Gastroesophageal sphincter (tissue), 4 donors: ENCODE measurements around the gene PTPN5. TPM values are rescaled to one million over a fixed set of nuclear protein-coding genes. Genes with fewer than 3 reads are reported as not detected.
"Not testable (repeated sequence)": the region's sequence is repeated elsewhere in the genome, so short reads cannot be mapped to it uniquely, and the experiment has no call there.

Source experiments
- ATAC-seq: fragments of 150-250 bp; one replicate; pipeline ENCODE4 v1.9.1; 2016; ENCODE audit warnings: mild to moderate bottlenecking, moderate library complexity
- H3K27ac ChIP-seq, 4 donors: fragments of 200-600 bp; sonication (generic) in 3 of 4; 1 replicate in 3 of 4; 2 replicates in 1 of 4; pipeline ENCODE4 v1.5.1; 2016 to 2019
- H3K27me3 ChIP-seq: fragments of 200-600 bp; sonication (generic); one replicate; pipeline ENCODE4 v1.5.1; 2019
- H3K36me3 ChIP-seq, 2 donors: fragments of 200-600 bp; sonication (generic); one replicate each; pipeline ENCODE4 v1.5.1; 2019; ENCODE audit warnings: control low read depth in 1 of 2
- H3K4me1 ChIP-seq, 3 donors: fragments of 200-600 bp; sonication (generic); 1 replicate in 2 of 3; 2 replicates in 1 of 3; pipeline ENCODE4 v1.5.1; 2016 to 2019; ENCODE audit warnings: control low read depth in 2 of 3
- H3K4me3 ChIP-seq, 2 donors: fragments of 200-600 bp; sonication (generic); one replicate each; pipeline ENCODE4 v1.5.1; 2019; ENCODE audit warnings: mild to moderate bottlenecking in 1 of 2, moderate library complexity in 1 of 2
- H3K9me3 ChIP-seq, 3 donors: fragments of 200-600 bp; sonication (generic); one replicate each; pipeline ENCODE4 v1.5.1; 2017 to 2019; ENCODE audit warnings: control low read depth in 2 of 3
- CTCF ChIP-seq, 4 experiments: fragments of 200-600 bp in 2 of 4; fragments of 450-650 bp in 2 of 4; sonication (generic) in 1 of 4; IDR thresholded peaks; one replicate each; pipeline ENCODE4 v1.5.1; 2017 to 2019; ENCODE audit warnings: antibody characterized with exemption in 4 of 4, mild to moderate bottlenecking in 2 of 4, moderate library complexity in 2 of 4
- EP300 ChIP-seq: sonication (generic); formaldehyde crosslinking; IDR thresholded peaks from one replicate; pipeline ENCODE4 v1.6.1; 2017; ENCODE audit warnings: antibody characterized with exemption, mild to moderate bottlenecking
- POLR2A ChIP-seq, 2 donors: fragments of 450-650 bp; IDR thresholded peaks; one replicate each; pipeline ENCODE4 v1.6.1; 2017; ENCODE audit warnings: antibody characterized with exemption in 2 of 2, mild to moderate bottlenecking in 2 of 2, moderate library complexity in 1 of 2
- POLR2AphosphoS5 ChIP-seq: sonication (generic); formaldehyde crosslinking; IDR thresholded peaks from one replicate; pipeline ENCODE4 v1.6.1; 2017; ENCODE audit warnings: antibody characterized with exemption
- WGBS, 2 donors: methylation state at CpG; one replicate each; pipeline ENCODE4 v1.1.5; 2018; ENCODE audit warnings: low coverage in 1 of 2; 5-methylcytosine and 5-hydroxymethylcytosine counted together
- total RNA-seq, 4 donors: library from RNA; depleted of rRNA; stranded (reverse); fragments of >200 nt; gene quantifications; one replicate each; pipeline ENCODE4 v1.1.0, GENCODE V29; 2016

The PTPN5 gene
- total RNA-seq, 4 donors from 2014 or later: 1.3 to 4.4 (median 3.8) TPM

- no peak for ATAC-seq
- Histone ChIP-seq H3K4me1 (no peaks in the 10 kb centered on the region), H3K27ac (no peak overlapping the region), H3K9me3 (no peaks in the 10 kb centered on the region), H3K27me3 (no peaks in the 10 kb centered on the region), H3K4me3 (no peak overlapping the region), H3K36me3 (no peaks in the 10 kb centered on the region)
- 29 to 88% methylated on average over 1 of the region's 1 CpG for WGBS, 2 donors
- TF ChIP-seq CTCF (IDR thresholded peaks at IDR 0.05) (no peak), POLR2AphosphoS5 (no peak), EP300 (no peak), POLR2A (IDR thresholded peaks at IDR 0.05) (no peak)
These were observed 107.3 kb downstream of the PTPN5 start for GRCh38 chr11:18684267-18684666.

DNA sequence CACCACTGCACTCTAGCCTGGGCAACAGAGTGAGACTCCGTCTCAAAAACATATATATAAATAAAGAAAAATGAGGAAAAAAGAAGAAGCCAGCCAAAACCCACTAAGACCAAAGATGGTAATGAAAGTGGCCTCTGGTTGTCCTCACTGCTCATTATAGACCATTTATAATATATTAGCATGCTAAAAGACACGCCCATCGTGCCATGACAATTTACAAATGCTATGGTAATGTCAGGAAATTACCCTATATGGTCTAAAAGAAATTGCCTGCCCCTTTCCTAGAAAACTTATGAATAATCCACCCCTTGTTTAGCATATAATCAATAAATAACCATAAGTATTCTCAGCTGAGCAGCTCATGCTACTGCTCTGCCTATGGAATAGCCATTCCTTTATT lies 109.1 kb downstream of the PTPN5 start:
- WGBS, 2 donors: 88 to 94% methylated on average over 2 to 3 of the region's 3 CpGs

GRCh38 chr11:18681949-18682348 lies 109.6 kb downstream of the PTPN5 start:
- H3K4me3 ChIP-seq, H3K27me3 ChIP-seq, H3K27ac ChIP-seq, H3K36me3 ChIP-seq, H3K9me3 ChIP-seq, ATAC-seq, H3K4me1 ChIP-seq: not testable (repeated sequence)
- 50 to 100% methylated on average over 1 of the region's 1 CpG for WGBS, 2 donors

More for the DNA sequence above, 109.1 kb downstream of the PTPN5 start:
- no peak for TF ChIP-seq POLR2AphosphoS5
- TF ChIP-seq EP300: no peak
- no peak for TF ChIP-seq POLR2A (IDR thresholded peaks at IDR 0.05)
- no peak for TF ChIP-seq CTCF (IDR thresholded peaks at IDR 0.05)
- H3K4me3 ChIP-seq: no peak overlapping the region
- H3K27ac ChIP-seq: no peak overlapping the region
- H3K9me3 ChIP-seq: no peaks in the 10 kb centered on the region
- ATAC-seq: no peak
- H3K4me1 ChIP-seq: no peaks in the 10 kb centered on the region
- no peaks in the 10 kb centered on the region for H3K27me3 ChIP-seq
- H3K36me3 ChIP-seq: no peaks in the 10 kb centered on the region

Other genes with a start within 250 kb of the PTPN5 start
- 10 to 100 TPM; 33.7 to 45.6 (median 38.9) TPM for gene UEVLD, start 203.1 kb downstream of the PTPN5 start, total RNA-seq
- 10 to 100 TPM in 2 of 4 donors, 1 to 10 TPM in 1, not detected in 1; 4.2 to 13.9 (median 10.4) TPM for gene MISFA, start 192.0 kb downstream of the PTPN5 start, total RNA-seq
- gene SPTY2D1, start 157.5 kb downstream of the PTPN5 start, total RNA-seq: 10 to 100 TPM; 16.3 to 30.1 (median 25.3) TPM
- 1 to 10 TPM; 2.6 to 5.5 (median 3.1) TPM for gene TMEM86A, start 93.0 kb downstream of the PTPN5 start, total RNA-seq
- gene IGSF22, start 65.6 kb downstream of the PTPN5 start, total RNA-seq: under 1 TPM in 1 of 4 donors, not detected in 3; 0.13 TPM
- not detected for gene MRGPRX1, start 147.6 kb upstream of the PTPN5 start, total RNA-seq